Measurements from ENCODE around the gene TNRC6B. TPM values are rescaled to one million over a fixed set of nuclear protein-coding genes. Genes with fewer than 3 reads are reported as not detected.

The TNRC6B gene
- total RNA-seq, 1 experiment from 2014 or later, result 52.2 TPM

DNA sequence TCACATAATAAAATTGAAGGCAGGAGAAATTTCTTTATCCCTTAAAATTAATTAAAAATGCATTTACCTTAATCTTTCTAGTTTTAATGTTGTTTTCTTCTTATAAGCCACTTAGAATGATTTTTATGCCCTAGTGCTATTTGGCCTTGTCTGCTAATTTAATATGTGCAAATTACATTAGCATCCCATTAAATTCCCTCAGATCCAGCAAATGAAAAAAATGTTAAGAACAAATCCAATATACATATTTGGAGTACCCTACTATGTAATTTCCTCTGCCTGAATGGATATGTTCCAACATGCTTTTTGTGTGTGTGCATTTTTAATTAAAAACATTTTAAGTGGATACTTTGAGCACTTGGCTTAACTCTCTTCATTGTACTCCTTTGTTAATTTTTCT is 56.9 kb downstream of the TNRC6B start:
- Histone ChIP-seq H3K27ac (ENCODE audit: low read depth, low read length, poor library complexity, severe bottlenecking) (no peak overlapping the region), H3K27me3 (replicated peaks; ENCODE audit: insufficient read depth, low read depth, low read length, poor library complexity) (no peaks in the 10 kb centered on the region), H3K4me3 (ENCODE audit: low read depth, low read length, poor library complexity, severe bottlenecking) (no peak overlapping the region), H3K36me3 (ENCODE audit: insufficient read depth, low read length, poor library complexity, severe bottlenecking) (no peaks in the 10 kb centered on the region), H3K9me3 (ENCODE audit: low read depth, low read length, poor library complexity, severe bottlenecking) (no peaks in the 10 kb centered on the region), H3K4me1 (ENCODE audit: insufficient read depth, low read length, poor library complexity, severe bottlenecking) (peaks cover 40% of the 10 kb centered on the region)
- no peak for DNase-seq (ENCODE audit: low spot score)
- ChIA-PET POLR2A (ENCODE audit: low non-redundant PET) (no interaction called here), CTCF (no interaction called here)
- BruUV-seq (replicated peaks), result no TSS peak
- intact Hi-C loops (cut with micrococcal nuclease; ENCODE audit: unreplicated experiment), result no loop called here
- TF ChIP-seq EZH2 (IDR thresholded peaks at IDR 0.05; ENCODE audit: borderline replicate concordance, low read depth, low read length, poor library complexity, severe bottlenecking), result no peak
- TF ChIP-seq, protein P1, sequence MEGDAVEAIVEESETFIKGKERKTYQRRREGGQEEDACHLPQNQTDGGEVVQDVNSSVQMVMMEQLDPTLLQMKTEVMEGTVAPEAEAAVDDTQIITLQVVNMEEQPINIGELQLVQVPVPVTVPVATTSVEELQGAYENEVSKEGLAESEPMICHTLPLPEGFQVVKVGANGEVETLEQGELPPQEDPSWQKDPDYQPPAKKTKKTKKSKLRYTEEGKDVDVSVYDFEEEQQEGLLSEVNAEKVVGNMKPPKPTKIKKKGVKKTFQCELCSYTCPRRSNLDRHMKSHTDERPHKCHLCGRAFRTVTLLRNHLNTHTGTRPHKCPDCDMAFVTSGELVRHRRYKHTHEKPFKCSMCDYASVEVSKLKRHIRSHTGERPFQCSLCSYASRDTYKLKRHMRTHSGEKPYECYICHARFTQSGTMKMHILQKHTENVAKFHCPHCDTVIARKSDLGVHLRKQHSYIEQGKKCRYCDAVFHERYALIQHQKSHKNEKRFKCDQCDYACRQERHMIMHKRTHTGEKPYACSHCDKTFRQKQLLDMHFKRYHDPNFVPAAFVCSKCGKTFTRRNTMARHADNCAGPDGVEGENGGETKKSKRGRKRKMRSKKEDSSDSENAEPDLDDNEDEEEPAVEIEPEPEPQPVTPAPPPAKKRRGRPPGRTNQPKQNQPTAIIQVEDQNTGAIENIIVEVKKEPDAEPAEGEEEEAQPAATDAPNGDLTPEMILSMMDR (conservative IDR thresholded peaks at IDR 0.05; ENCODE audit: low read depth, low read length), result no peak

DNA sequence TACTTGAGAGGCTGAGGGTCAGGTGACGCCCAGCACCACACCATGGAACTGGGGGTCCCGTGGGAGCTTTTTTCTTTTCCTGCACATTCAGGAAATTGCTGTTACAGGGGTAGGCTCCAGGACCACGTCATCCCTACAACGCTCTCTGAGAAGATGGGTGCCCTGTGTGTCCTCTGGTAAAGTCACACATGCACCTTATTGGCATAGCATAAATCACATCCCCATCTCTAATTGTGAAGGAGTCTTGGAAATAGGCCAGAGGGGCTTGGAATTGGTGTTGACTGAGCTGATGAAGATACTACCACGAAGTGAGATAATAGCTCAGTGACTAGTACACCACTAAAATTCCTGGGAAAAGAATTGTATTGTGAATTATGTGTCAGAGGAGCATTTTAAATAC is 57.6 kb downstream of the TNRC6B start:
- ChIA-PET CTCF (no interaction called here), POLR2A (ENCODE audit: low non-redundant PET) (interaction anchor here (0.6 kb wide), 1 partner anchor 416 kb away, joined by 3 read pairs; no protein-coding TSS in a partner anchor)
- Histone ChIP-seq H3K27me3 (replicated peaks; ENCODE audit: insufficient read depth, low read depth, low read length, poor library complexity) (no peaks in the 10 kb centered on the region), H3K4me3 (ENCODE audit: low read depth, low read length, poor library complexity, severe bottlenecking) (no peak overlapping the region), H3K4me1 (ENCODE audit: insufficient read depth, low read length, poor library complexity, severe bottlenecking) (peaks cover 40% of the 10 kb centered on the region), H3K27ac (ENCODE audit: low read depth, low read length, poor library complexity, severe bottlenecking) (no peak overlapping the region), H3K36me3 (ENCODE audit: insufficient read depth, low read length, poor library complexity, severe bottlenecking) (no peaks in the 10 kb centered on the region), H3K9me3 (ENCODE audit: low read depth, low read length, poor library complexity, severe bottlenecking) (no peaks in the 10 kb centered on the region)
- DNase-seq (ENCODE audit: low spot score), result peak; percentile 27
- intact Hi-C loops (cut with micrococcal nuclease; ENCODE audit: unreplicated experiment), result no loop called here
- TF ChIP-seq, protein P1 (conservative IDR thresholded peaks at IDR 0.05; ENCODE audit: low read depth, low read length), result no peak
- no peak for TF ChIP-seq EZH2 (IDR thresholded peaks at IDR 0.05; ENCODE audit: borderline replicate concordance, low read depth, low read length, poor library complexity, severe bottlenecking)
- BruUV-seq (replicated peaks), result no TSS peak

DNA sequence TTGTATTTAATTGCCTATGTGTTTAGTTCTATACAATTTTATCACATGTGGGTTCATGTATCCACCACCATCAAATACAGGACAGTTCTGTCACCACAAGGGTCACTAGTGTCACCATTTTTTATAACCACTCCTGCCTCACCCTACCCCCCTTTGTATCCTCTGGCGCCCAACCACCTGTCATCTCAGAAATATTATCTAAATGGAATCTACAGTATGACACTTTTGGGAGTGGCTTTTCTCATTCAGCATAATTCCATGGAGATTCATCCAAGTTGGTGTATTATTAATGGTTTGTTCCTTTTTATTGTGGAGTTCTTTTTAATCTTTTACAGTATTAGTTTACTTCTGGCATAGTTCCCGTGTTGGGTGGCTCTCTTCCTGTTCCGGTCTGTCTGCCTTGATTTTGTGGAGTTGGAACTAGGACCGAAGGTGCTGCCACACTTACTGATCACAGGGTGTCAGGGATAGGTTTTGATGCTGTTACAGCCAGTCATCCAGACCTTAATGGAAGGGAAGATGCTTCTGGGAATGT is 58.5 kb downstream of the TNRC6B start:
- intact Hi-C loops (cut with micrococcal nuclease; ENCODE audit: unreplicated experiment), result no loop called here
- Histone ChIP-seq H3K4me3 (ENCODE audit: low read depth, low read length, poor library complexity, severe bottlenecking) (no peak overlapping the region), H3K27ac (ENCODE audit: low read depth, low read length, poor library complexity, severe bottlenecking) (no peak overlapping the region), H3K27me3 (replicated peaks; ENCODE audit: insufficient read depth, low read depth, low read length, poor library complexity) (no peaks in the 10 kb centered on the region), H3K4me1 (ENCODE audit: insufficient read depth, low read length, poor library complexity, severe bottlenecking) (peaks cover 40% of the 10 kb centered on the region), H3K36me3 (ENCODE audit: insufficient read depth, low read length, poor library complexity, severe bottlenecking) (no peaks in the 10 kb centered on the region), H3K9me3 (ENCODE audit: low read depth, low read length, poor library complexity, severe bottlenecking) (no peaks in the 10 kb centered on the region)
- DNase-seq (ENCODE audit: low spot score), result no peak
- no TSS peak for BruUV-seq (replicated peaks)
- ChIA-PET CTCF (no interaction called here), POLR2A (ENCODE audit: low non-redundant PET) (no interaction called here)
- TF ChIP-seq, protein P1 (conservative IDR thresholded peaks at IDR 0.05; ENCODE audit: low read depth, low read length), result no peak
- no peak for TF ChIP-seq EZH2 (IDR thresholded peaks at IDR 0.05; ENCODE audit: borderline replicate concordance, low read depth, low read length, poor library complexity, severe bottlenecking)
